Activated CD4-positive, alpha-beta T cell treated with anti-CD3 and anti-CD28 coated beads for 4 hours (primary cell): ENCODE measurements around the gene TRIM26.
"Not testable (repeated sequence)": the region's sequence is repeated elsewhere in the genome, so short reads cannot be mapped to it uniquely, and the experiment has no call there.

ENCODE experiments used
- DNase-seq, 2 donors: peaks; one replicate each; pipeline ENCODE4 v3.0.0-alpha.2; 2020

TRIM26 gene

GRCh38 chr6:30152910-30153610 is 60.1 kb downstream of the TRIM26 start:
- DNase-seq = no peak

DNA sequence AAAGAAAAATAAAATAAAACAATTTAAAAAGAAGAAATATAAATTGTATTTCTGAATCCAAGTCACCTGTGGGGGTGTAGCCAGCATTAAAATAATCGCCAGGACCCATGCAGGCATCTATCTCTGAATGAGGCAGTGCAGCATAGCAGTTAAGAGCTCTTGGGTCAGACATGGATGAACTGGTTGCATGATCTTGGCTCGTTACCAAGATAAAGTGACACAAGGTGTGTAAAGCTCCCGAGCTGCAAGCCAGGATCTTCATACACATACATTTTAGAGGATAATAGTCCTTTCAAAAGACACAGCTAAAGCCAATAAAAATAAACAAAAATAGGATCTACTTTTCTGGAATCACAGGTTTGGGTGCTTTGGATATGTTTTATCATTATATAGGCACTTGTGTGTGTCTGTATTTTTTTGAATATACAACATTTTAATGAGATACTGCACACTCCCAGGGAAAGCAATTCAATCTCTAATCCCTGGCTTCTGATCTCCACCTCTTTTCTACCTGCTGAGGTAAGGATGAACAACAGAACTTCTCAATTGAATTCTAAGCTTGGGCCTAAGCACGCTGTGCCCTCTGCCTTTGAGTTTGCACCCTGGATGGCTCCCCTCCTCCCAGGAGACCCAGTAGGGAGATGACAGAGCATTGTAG is 61.1 kb downstream of the TRIM26 start:
- no peak for DNase-seq

DNA sequence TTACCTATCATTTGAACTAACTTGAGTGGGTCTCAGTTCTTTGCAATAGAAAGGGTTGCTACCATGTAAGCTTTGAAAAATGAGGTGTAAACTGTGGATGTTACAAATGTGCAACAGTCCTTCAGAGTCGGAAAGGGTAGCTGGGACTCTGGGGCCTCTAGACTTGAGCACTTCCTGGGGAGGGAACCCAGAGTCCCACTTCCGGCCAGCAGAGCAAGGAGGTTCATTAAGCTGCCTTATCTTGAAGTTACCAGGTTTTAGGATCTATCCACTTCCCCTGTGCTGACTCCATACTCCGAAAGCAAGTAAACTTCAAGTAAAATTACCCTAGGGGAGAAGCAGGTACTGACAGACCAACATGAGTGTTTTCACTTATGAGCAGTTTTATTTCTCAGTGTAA is 61.6 kb downstream of the TRIM26 start:
- DNase-seq = no peak

- no peak for DNase-seq
Observed at GRCh38 chr6:30150671-30151395, 62.4 kb downstream of the TRIM26 start.

DNA sequence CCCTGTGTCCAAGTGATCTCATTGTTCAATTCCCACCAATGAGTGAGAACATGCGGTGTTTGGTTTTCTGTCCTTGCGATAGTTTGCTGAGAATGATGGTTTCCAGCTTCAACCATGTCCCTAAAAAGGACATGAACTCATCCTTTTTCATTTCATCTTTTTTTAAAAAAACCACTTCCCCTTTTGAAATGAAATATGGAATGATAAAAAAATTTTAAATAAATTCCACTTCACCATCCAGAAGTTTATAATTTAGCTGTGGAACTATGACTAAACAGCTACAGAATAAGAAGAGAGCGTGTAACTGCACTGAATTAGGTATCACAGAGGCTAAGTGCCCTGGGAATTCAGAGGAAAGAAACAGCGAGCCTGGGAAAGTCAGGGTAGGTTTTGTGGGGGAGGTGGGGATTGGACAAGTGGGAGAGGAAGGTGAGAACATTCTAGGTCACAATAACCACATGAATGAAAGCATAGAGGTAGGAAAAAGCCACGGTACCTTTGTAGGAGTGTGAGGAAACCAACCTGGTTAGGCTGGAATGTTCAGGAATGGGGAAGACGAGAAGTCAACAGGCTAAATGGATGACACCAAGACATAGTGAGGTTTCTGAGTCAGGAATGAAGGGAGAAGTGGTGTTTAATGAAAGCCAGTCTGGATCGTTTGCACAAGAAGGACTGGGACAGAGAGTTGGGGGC is 63.2 kb downstream of the TRIM26 start:
- DNase-seq = no peak

GRCh38 chr6:30149234-30149633 is 64.0 kb downstream of the TRIM26 start:
- no peak for DNase-seq

- no peak for DNase-seq
Observed at GRCh38 chr6:30147096-30147495, 66.1 kb downstream of the TRIM26 start.

- DNase-seq = no peak
Observed at GRCh38 chr6:30145818-30146217, 67.4 kb downstream of the TRIM26 start.

DNA sequence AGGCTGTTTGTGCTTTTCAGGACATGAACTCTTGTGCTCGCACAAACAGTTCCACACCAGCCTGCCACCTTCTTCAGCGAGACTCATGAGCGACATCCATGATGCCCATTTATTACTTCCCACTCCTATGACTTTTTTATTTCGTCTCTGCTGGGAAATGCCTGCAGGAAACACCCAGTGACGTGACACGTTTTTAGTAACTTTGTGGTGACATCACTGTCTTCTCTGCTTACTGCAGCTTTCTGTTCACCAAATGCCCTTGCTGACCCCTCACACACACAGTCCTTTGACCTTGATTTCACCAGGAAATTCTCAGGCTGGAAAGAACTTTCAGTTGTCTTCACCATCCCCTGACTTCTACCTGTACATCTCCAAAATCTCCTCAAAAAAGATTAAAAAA is 68.4 kb downstream of the TRIM26 start:
- DNase-seq = no peak

DNA sequence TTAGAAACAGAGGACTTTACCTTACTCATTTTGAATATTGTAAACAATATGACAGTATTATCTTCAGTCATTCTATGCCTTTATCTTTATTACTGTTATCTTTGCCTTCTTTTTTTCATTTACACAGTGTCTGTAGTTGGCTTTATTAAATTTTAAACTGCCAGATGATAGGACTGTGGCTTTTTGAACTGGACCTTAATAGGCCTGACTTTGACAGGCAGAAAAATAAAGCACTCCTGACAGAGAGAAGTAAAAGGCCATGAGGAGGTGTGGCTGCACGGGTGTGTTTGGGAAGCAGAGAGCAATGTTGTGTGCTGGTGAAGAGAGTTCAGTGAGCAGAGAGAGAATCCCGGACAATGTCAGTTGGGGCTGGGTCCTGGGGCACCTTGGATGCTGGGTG is 69.4 kb downstream of the TRIM26 start:
- DNase-seq = no peak

- DNase-seq = no peak
Observed at GRCh38 chr6:30142665-30143064, 70.5 kb downstream of the TRIM26 start.

DNA sequence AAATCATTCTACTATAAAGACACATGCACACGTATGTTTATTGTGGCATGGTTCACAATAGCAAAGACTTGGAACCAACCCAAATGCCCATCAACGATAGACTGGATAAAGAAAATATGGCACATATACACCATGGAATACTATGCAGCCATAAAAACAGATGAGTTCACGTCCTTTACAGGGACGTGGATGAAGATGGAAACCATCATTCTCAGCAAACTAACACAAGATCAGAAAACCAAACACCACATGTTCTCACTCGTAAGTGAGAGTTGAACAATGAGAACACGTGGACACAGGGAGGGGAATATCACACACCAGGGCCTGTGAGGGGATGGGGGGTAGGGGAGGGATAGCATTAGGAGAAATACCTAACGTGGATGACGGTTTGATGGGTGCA is 73.0 kb downstream of the TRIM26 start:
- not testable (repeated sequence) for DNase-seq

- no peak for DNase-seq
Observed at GRCh38 chr6:30136570-30137286, 76.5 kb downstream of the TRIM26 start.

GRCh38 chr6:30135757-30136156 is 77.4 kb downstream of the TRIM26 start, which contains the start of gene TRIM40:
TRIM40 (plus strand) TSS chr6:30136140; CDS start chr6:30137037, 897 bp downstream.
- DNase-seq = no peak

DNA sequence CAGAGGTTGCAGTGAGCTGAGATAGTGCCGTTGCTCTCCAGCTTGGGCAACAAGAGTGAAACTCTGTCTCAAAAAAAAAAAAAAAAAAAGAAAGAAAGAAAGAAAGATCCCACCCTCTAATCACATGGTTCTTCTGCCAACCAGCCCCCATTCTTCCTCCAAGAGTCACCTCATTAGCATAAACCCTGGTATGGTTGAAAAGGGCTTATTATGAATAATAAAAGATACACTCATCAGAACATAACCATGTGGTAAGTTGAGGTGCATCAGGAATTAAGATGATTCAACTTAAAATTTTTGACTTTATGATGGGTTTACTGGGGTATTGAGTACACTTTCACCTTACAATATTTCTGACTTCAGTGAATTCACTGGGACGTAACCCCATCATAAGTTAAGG is 78.1 kb downstream of the TRIM26 start:
- DNase-seq = no peak
